HG02840 (cell line): ENCODE data around the gene RNF144A.

Experiments used
- ATAC-seq: cut with Tn5 transposase; IDR thresholded peaks from one replicate; pipeline ENCODE4 v1.9.1; 2021; ENCODE audit warnings: mild to moderate bottlenecking, moderate library complexity, moderate number of reproducible peaks; ENCODE audit not compliant: unreplicated experiment, low FRiP score

Gene RNF144A

DNA sequence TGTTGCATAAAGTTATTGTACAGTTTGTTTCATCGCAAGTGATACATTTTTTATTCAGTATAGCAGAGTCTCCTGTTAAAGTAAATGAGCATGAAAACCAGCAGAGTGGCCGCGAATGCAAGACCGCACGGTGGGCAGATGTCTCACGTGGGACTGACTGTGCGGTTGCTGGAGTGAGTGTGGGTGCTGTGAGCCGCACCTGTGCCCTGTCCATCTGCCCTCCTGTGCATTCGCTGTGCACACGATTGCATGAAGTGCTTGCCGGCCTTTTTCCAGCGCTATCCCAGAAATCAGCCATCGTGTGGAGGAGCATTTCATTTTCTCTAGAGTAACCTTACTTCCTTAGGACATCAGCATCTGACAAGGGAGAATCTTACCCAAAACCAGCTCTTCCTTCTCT is 118.7 kb downstream of the RNF144A start:
- no peak for ATAC-seq

DNA sequence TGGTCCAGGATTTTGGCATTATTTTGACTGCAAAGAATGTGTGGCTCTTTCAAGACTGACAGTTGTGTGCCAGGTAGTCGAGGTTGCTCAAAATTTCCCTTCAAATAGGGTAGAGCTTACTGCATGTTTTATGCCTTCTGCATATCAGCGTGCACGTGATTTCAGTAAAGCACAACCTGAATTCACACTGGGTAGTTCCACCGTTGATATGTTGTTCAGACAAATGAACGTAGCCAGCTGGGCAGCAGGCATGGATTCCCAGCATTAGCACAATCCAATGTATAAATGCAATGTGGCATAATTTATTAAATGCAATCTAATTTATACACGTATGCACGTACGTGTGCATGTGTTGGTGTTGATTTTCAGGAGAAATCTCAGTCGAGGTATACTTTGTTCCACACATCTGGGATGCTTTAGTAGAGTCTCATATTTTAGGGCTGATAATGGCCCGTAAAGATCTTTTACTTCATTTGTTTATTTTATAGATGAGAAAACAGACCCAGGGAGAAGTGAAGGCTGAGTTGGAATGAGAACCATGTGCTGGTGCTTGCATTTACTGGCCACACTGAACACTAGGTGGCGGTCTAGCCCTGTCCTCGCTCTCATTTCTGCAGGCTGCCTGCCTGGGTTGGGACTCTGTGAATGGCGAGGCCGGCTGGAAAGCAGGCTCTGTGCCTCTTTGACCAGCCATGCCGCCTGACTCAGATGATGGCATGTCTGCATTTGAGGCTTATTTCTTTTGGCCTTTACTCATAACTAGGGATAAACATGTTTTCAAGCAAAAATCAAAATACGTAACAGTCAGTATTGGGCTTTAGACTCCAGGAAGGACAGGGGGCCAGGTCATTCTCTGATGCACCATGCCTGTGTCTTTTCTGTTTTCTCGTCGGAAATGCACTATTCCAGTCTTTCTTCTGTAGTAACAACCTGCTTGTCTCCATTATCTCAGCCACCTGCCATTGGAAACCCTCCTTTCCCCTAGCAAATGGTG is 120.4 kb downstream of the RNF144A start:
- no peak for ATAC-seq

DNA sequence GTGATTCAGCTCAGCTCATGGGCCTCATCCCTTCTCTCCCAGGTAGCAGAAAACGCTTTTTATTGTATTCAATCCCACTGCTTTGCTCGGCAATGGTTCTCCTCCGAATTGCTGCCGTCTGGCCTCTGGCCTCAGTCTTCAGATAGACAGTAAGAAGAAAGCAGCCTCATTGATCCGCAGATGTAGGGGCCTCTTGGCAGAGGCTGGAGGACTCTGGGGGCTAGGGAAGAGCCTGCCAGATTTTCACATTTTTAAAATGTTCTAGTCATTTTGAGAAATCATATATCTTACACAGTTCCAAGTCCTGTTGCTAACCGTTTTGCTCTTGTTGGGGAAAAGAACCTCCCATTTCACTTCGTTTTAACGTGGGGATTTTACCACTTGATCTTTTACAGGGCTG is 123.3 kb downstream of the RNF144A start:
- ATAC-seq, result no peak

DNA sequence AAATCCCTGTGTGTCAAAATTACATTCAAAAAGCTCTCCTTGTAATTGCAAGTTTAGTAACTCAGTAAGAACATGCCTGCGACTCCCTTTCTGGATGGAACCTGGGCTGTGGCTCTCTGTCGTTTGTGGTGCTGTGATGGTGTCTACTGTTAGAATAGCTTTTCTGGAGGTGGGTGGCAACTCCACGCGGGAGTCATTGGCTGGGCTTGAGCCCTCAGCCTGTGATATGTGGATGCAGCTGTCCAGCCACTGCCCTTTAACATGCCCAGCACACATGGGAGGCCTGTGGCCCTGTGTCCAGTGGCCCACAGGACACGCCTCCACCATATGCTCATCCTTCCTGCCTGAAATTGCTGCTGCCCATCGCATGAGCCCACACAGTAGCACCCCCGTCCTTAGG is 124.2 kb downstream of the RNF144A start:
- ATAC-seq, result no peak

DNA sequence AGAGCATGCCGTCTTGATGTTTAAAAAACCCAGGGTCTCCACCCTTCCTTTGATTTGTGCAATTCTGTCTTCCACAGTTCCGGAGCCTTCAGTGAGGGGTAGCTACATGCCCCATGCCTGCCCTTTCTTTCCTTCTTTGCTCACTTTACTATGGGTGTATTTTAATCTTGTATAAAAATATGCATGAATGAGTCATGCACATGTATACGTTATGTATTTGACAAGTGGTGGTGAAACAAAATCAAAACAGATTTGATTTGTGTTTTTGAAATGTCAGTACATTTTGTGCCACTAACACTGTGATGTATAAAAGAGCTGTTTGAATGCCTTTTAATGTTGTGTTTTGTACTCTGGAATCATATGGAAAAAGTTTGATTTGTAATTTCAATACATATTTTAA is 126.5 kb downstream of the RNF144A start:
- no peak for ATAC-seq

DNA sequence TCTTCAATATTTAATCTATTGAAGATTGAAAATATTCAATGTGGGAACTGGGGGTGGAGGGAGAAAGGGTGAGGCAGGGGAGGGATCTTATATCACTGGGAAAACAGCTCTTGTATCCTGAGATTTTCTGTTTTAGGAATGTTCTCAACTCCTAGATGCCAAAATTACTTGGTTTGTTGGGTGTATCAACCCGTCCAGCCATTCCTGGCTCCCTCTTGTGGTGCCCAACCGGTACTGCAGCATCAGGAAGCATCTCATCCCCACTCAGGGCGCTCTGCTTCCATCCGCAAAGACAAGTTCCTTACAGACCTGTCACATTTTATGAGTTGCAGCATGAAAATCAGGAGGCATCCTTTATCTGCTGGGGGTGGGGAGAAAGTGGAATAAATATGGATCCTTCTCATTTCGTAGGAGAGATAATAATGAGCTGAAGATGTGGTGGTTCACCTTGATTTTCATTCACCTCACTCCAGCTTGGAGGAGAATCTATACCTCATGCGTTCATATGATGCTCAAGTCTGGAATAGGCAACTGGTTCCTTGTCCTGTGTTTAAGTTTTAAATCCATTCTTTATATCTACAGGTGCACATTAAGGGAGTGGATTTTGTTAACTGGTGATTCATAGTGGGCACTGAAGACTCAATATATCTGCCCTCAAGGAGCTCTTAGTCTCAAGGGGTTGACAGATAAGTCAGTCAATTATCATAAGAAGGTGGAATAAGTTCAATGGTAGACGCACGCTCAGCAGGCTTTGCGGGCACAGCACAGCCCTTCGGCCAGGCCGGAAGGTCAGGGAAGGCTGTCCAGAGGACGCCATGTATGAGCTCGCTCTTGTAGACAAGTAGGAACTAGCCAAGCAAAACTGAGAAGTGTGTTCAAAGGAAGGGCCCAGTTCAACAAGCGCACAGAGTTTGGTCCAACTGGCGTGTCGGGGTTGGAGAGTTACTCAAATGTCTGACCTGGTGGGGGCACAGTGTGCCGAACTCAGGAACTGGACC is 127.3 kb downstream of the RNF144A start:
- ATAC-seq, result no peak

DNA sequence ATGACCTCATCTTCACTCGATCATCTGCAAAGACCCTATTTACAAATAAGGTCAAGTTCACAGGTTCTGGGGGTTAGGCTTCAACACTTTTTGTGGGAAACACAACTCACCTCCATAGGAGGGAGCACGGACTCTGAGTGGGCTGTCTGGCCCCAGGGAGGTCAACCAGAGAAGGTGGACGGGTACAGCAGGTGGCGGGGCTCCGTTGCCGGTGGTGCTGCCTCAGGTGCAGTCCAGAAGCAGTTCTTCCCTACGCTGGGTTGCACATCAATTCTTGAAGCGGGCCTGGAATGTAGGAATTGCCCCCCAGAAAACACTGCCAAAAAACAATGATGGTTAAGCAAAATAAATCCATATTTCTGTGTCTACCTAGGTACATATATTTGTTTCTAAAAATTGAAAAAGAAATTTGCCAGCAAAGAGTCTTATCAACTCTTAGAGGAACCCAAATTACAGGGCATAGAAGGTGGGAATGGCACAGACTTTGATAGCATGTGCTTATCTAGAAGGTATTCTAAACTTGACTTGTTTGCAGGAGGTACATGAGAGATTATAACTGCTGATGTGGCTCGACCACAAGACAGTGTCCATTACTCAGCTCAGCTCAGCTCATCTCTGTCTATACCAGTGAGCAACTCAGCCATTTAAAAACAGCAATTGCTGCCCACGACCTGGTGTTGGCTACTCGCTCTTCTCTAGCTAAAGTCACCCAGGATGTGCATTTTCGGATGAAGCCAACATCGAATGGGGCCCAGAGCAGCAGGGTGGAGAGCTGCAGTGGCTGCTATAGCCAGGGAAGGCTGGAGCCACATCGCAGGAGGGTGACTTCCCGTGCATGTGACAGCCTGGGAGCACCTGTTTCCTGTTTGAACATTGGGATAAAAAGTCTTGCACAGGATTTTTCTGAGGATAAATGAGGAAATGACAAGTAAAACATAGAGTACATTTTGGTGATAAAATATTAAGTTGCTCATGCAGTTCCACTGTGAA is 128.7 kb downstream of the RNF144A start:
- ATAC-seq, result no peak

DNA sequence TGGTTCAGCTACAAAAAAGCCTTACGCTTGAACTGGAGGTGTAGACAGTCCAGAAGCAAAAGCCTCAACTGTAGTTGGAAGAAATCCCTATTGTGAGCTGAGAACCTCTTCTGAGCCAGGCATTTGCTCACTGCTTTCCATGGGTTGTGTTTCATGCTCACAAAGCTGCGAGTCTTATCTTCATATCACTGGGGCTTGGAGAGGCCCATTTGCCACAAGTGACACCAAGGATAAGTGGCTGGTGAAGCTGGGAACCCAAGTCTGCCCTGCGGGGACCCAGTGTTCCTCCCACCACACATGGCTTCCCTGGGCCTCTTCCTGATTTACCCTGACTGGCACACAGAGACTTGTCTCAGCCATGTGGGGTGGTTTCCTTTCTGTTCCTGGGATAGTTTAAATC is 130.4 kb downstream of the RNF144A start:
- no peak for ATAC-seq

DNA sequence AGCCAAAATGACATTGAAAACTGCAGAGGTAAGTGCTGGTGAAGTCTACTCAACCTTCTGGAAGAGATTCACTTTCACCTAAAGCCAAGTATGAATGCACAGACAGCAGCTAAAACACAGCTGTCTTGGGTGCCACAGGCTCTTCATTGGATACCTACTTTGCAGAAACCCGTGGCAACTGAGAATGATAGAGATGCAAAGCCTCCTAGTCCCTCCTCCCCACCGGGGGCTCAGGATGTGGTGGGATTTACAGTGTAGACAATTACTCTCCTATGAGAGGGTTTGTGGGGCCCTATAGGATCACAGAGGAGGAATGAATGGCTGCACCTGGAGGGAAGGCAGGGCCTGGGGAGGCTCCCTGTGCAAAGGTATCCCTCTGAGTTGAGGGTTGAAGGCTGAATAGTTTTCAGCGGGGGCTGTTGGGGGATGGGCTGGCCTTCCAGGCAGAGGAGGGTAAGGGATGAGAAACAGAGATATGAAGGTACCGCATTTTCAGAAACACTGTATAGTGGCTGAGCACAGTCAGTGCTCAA is 131.6 kb downstream of the RNF144A start:
- no peak for ATAC-seq

DNA sequence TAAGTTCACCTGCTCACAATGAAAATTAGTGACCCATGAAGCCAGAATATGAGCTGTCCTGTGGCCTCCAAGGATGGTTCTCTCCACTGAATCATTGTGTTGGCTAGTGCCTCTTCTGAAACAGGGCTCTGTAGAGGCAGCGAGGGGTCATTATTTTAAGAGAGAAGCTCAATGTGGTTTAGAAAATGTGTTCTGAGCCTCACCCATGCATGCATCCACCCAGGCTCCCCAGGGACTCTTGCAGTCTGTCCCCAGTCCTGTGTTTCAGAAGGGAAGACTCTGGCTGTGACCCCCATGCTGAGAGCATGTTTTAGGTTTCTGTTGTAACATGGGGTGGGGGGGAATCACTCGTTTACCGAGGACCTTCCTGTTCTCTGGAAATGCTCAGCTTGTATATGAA is 135.2 kb downstream of the RNF144A start:
- peak; percentile 75 for ATAC-seq

DNA sequence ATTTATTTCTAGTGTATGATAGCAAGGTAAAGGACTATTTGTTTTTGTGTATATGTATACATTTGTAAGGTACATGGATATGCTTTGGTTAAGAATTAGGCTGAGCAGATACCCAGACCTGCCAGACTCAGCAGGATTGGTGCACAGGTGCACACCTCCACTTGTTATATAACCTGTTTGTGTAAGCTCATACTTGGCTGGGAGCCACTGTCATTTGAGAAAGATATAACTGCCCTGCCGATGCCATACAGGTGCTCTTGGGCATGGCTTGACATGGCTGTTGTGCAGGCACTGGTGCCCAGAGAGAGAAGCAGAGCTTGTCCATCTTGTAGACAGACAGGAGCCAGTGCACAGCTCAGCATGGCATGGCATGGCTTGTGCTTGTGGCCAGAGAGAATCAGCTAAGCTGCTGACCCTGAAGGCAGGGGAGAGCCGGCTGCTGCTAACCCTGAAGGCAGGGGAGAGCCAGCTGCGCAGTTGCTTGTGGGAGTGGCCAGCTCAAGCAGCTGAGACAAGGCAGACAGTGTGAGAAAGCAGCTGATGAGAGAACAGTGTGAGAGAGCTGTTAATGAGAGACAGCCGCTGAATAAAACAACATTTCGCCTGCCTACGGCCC is 136.5 kb downstream of the RNF144A start:
- ATAC-seq, result no peak

DNA sequence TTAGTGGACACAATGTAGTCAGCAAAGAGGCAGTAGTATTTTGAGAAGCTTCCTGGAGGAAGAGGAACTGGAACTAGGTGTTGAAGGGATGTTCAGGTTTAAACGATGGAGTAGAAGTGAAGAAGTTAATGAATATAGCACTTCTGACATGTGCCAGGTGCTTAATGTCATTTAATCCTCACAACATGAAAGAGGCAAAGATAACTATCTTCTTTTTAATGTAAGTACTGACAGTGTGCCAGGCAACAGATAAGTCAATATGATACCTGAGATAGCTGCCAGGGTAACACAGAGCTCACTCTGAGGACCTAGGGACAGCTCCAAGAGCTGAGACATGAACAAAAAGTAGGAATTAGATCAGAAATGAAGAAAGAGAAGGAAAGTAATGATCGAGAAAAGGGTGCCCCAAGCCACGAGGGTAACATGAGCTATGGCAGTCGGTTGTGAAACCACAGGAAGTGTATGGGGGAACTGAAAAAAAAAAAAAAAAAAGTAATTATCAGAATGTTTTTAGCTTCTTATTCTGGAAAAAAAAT is 140.7 kb downstream of the RNF144A start:
- no peak for ATAC-seq

DNA sequence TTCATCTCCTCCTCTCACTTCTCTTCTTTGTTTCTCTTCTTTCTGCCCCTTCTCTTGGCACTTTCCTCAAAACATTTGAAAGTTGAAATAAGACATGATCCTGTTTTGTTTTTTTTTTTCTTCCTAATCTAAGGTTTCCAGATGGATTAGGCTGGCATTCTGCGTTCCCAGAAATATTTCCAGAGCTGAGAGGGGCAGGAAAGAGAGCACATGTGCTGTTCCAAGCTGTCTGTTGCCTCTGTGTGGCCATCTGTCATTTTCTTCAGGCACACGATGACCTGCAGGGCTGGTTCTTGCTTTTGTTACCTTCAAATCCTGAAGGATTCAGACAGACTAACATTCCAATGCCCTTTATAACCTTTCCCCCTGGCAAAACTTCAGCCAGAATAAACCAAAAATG is 142.9 kb downstream of the RNF144A start:
- no peak for ATAC-seq

DNA sequence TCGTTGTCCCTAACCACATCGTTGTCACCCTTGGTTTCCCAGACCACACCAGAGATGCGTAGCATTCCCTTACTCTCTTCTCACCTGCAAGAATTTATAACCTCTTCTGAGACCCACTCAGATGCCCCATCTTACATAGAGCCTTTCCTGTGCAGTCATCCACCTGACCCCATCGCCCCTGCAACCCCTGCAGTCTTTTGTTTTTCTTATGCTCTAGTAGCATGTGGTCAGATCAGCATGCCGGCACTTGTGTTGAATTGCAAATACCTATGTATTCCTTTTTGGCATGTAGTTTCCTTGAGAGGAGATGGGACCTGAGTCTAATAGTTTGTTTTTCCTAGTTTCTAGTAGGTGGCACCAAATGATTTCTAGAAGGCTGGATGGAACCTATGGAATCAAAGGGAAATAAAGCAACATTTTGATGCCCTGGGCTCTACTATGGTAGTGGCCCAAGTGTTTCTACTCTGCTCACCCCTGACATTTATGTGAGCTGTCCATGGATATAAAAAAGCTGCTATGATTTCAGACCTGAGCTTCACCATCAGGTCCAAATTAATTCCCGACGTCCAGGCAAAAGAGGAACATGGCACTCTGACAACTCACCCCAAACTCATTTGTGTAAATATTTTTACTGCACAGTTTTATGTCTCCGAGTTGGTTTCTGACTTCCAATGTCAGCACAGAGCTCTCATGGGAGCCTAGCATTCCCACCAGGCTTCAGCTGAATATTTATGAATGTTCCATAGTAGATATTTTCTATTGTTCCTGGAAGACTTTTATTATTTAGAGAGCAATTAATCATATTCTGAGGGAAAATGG is 143.6 kb downstream of the RNF144A start:
- ATAC-seq, result no peak

DNA sequence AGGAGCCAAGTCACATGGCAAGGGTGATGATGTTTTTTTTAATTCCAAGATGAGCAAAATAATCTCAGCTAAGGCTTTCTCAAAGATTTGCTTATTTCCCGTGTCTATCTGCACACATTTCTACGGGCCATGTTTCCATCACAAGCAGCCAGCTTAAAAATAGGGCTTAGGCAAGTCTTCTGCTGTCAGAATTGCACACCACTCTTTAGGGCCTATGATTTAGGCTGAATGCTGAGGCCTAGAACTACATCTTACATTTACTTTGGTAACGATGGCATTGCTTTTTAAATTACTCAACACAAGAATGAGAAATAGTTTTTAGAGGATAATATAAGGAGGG is 144.2 kb downstream of the RNF144A start:
- no peak for ATAC-seq

DNA sequence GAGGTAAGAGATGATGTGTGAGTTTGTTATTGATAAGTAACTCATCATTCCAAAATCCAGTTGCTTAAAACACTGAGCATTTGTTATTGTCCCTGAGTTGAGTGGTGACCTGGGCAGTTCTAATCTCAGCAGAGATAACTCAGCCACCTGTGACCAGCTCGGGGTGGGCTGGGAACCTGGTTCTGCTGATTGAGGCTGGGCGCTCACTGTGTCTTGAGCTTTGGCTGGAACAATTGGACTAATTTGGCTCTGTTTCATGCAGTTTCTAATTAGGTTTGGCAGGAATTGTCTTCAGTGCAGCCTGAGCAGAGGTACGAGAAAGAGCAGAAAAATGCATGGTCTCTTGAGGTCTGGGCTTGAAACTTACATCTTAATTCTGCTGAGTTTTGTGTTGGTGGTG is 144.7 kb downstream of the RNF144A start:
- ATAC-seq, result no peak

DNA sequence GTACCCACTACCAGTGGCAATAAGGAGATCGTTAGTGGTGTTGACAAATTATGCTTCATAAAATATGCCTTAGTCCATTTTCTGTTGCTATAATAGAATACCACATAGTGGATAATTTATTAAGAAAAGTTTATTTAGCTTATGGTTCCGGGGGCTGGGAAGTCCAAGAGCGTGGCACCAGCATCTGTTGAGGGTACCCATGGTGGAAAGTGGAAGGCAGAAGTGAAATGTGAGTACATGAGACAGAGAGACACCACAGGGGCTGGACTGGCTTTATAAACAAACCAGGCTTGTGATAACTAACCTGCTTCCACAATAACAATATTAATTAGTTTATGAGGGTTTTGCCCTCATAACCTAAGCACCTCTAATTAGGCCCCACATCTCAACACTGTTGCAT is 146.6 kb downstream of the RNF144A start:
- no peak for ATAC-seq

DNA sequence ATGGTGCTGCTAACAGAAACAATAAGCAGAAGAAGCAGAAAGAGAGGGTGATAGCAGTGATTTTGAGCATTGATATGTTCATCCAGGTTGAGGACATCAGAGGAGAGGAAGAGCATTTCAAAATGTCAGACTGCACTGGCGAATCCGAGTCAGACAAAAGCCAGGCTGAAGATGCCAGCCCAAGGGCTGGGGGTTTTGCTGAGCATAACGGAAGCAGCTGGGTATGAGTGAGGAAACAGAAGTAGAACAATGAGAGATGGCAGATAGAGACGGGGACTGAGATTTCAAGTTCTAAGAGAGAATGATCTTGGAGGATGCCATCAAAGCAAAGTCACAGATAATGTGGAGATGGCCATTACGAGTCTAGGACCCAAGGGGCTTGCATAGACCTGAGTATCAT is 151.2 kb downstream of the RNF144A start:
- ATAC-seq, result no peak
